Measurements from ENCODE around the gene LTB. TPM values are rescaled to one million over a fixed set of nuclear protein-coding genes. Genes with fewer than 3 reads are reported as not detected.

LTB gene
- total RNA-seq, 4 donors from 2014 or later, result not detected

DNA sequence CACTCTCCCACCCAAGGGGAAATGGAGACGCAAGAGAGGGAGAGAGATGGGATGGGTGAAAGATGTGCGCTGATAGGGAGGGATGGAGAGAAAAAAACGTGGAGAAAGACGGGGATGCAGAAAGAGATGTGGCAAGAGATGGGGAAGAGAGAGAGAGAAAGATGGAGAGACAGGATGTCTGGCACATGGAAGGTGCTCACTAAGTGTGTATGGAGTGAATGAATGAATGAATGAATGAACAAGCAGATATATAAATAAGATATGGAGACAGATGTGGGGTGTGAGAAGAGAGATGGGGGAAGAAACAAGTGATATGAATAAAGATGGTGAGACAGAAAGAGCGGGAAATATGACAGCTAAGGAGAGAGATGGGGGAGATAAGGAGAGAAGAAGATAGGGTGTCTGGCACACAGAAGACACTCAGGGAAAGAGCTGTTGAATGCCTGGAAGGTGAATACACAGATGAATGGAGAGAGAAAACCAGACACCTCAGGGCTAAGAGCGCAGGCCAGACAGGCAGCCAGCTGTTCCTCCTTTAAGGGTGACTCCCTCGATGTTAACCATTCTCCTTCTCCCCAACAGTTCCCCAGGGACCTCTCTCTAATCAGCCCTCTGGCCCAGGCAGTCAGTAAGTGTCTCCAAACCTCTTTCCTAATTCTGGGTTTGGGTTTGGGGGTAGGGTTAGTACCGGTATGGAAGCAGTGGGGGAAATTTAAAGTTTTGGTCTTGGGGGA is 6.1 kb downstream of the LTB start:
- DNase-seq, result no peak
- Histone ChIP-seq H3K27ac (no peak overlapping the region), H3K27me3 (no peaks in the 10 kb centered on the region), H3K4me1 (peaks cover 0 to 3% of the 10 kb centered on the region in 2 donors), H3K36me3 (no peaks in the 10 kb centered on the region), H3K4me3 (replicated peaks in 1 of 3) (no peak overlapping the region), H3K9me3 (no peaks in the 10 kb centered on the region)
- 70 to 74% methylated on average over 8 of the region's 8 CpGs for WGBS, 2 donors
- intact Hi-C loops (cut with DNase I), result no loop called here
- TF ChIP-seq CTCF (IDR thresholded peaks at IDR 0.05) (no peak), POLR2A (IDR thresholded peaks at IDR 0.05) (no peak)

DNA sequence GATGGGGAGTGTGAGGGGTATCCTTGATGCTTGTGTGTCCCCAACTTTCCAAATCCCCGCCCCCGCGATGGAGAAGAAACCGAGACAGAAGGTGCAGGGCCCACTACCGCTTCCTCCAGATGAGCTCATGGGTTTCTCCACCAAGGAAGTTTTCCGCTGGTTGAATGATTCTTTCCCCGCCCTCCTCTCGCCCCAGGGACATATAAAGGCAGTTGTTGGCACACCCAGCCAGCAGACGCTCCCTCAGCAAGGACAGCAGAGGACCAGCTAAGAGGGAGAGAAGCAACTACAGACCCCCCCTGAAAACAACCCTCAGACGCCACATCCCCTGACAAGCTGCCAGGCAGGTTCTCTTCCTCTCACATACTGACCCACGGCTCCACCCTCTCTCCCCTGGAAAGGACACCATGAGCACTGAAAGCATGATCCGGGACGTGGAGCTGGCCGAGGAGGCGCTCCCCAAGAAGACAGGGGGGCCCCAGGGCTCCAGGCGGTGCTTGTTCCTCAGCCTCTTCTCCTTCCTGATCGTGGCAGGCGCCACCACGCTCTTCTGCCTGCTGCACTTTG is 6.8 kb downstream of the LTB start, which contains the start of gene TNF:
TSS of gene TNF (plus strand) at position 231 of the 567 bp plus-strand sequence. CDS start at position 408, 177 bp downstream.
- WGBS, 2 donors, result 44 to 52% methylated on average over 16 to 19 of the region's 19 CpGs
- Histone ChIP-seq H3K4me1 (no peaks in the 10 kb centered on the region), H3K27me3 (no peaks in the 10 kb centered on the region), H3K4me3 (replicated peaks in 1 of 3) (no peak within 1 kb of the TSS), H3K9me3 (no peaks in the 10 kb centered on the region), H3K36me3 (no peaks in the 10 kb centered on the region), H3K27ac (no peak within 1 kb of the TSS)
- DNase-seq, result peak in 1 of 2 donors; percentile 8
- TF ChIP-seq POLR2A (IDR thresholded peaks at IDR 0.05) (no peak), CTCF (IDR thresholded peaks at IDR 0.05) (no peak)
- intact Hi-C loops (cut with DNase I), result no loop called here

DNA sequence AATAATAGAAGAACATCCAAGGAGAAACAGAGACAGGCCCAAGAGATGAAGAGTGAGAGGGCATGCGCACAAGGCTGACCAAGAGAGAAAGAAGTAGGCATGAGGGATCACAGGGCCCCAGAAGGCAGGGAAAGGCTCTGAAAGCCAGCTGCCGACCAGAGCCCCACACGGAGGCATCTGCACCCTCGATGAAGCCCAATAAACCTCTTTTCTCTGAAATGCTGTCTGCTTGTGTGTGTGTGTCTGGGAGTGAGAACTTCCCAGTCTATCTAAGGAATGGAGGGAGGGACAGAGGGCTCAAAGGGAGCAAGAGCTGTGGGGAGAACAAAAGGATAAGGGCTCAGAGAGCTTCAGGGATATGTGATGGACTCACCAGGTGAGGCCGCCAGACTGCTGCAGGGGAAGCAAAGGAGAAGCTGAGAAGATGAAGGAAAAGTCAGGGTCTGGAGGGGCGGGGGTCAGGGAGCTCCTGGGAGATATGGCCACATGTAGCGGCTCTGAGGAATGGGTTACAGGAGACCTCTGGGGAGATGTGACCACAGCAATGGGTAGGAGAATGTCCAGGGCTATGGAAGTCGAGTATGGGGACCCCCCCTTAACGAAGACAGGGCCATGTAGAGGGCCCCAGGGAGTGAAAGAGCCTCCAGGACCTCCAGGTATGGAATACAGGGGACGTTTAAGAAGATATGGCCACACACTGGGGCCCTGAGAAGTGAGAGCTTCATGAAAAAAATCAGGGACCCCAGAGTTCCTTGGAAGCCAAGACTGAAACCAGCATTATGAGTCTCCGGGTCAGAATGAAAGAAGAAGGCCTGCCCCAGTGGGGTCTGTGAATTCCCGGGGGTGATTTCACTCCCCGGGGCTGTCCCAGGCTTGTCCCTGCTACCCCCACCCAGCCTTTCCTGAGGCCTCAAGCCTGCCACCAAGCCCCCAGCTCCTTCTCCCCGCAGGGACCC is 7.8 kb downstream of the LTB start:
- no peak for DNase-seq
- WGBS, 2 donors, result 82 to 85% methylated on average over 14 of the region's 14 CpGs
- TF ChIP-seq CTCF (IDR thresholded peaks at IDR 0.05) (no peak), POLR2A (IDR thresholded peaks at IDR 0.05) (no peak)
- no peaks in the 10 kb centered on the region for H3K36me3 ChIP-seq
- H3K27ac ChIP-seq, result no peak overlapping the region
- intact Hi-C loops (cut with DNase I), result no loop called here
- no peaks in the 10 kb centered on the region for H3K9me3 ChIP-seq
- H3K4me3 ChIP-seq (replicated peaks in 1 of 3), result no peak overlapping the region
- H3K4me1 ChIP-seq, result no peaks in the 10 kb centered on the region
- no peaks in the 10 kb centered on the region for H3K27me3 ChIP-seq

- no peaks in the 10 kb centered on the region for H3K36me3 ChIP-seq
- TF ChIP-seq POLR2A (IDR thresholded peaks at IDR 0.05) (no peak), CTCF (IDR thresholded peaks at IDR 0.05) (no peak)
- intact Hi-C loops (cut with DNase I), result no loop called here
- 87 to 89% methylated on average over 9 of the region's 9 CpGs for WGBS, 2 donors
- no peaks in the 10 kb centered on the region for H3K9me3 ChIP-seq
- DNase-seq, result no peak
- H3K27me3 ChIP-seq, result no peaks in the 10 kb centered on the region
- no peaks in the 10 kb centered on the region for H3K4me1 ChIP-seq
- no peak overlapping the region for H3K4me3 ChIP-seq (replicated peaks in 1 of 3)
- no peak overlapping the region for H3K27ac ChIP-seq
Measured at GRCh38 chr6:31573239-31574105, 8.8 kb downstream of the LTB start.

All from thyroid gland (tissue), 4 donors.